Liver (tissue), 3 donors: ENCODE measurements around the gene ABCA4.

ENCODE experiments used
- JUND ChIP-seq, 2 donors: IDR thresholded peaks; 2 replicates each; pipeline ENCODE4 v1.6.1; 2016; ENCODE audit warnings: antibody characterized with exemption in 2 of 2
- RAD21 ChIP-seq, 2 donors: IDR thresholded peaks; 2 replicates each; pipeline ENCODE4 v1.6.1; 2016; ENCODE audit warnings: antibody characterized with exemption in 2 of 2, mild to moderate bottlenecking in 2 of 2
- TAF1 ChIP-seq: conservative IDR thresholded peaks from 2 replicates; pipeline ENCODE4 v1.6.1; 2016; ENCODE audit warnings: antibody characterized with exemption, mild to moderate bottlenecking
- TF ChIP-seq, protein P1 (sequence below): fragments of 150-350 bp; IDR thresholded peaks from 2 replicates; pipeline ENCODE4 v1.5.1; 2017; ENCODE audit warnings: improper control_type of control experiment, low read depth, low read length; ENCODE audit not compliant: missing input control
- TF ChIP-seq, protein P2 (sequence below): IDR thresholded peaks from 2 replicates; pipeline ENCODE4 v1.6.1; 2016; ENCODE audit warnings: antibody characterized with exemption
- TF ChIP-seq, protein P3 (sequence below): IDR thresholded peaks from 2 replicates; pipeline ENCODE4 v1.6.1; 2016; ENCODE audit warnings: antibody characterized with exemption
- TF ChIP-seq, protein P4 (sequence below): IDR thresholded peaks from 2 replicates; pipeline ENCODE4 v1.6.1; 2016; ENCODE audit warnings: antibody characterized with exemption
- donor health status: healthy.
- donor health status: healthy.

DNA sequence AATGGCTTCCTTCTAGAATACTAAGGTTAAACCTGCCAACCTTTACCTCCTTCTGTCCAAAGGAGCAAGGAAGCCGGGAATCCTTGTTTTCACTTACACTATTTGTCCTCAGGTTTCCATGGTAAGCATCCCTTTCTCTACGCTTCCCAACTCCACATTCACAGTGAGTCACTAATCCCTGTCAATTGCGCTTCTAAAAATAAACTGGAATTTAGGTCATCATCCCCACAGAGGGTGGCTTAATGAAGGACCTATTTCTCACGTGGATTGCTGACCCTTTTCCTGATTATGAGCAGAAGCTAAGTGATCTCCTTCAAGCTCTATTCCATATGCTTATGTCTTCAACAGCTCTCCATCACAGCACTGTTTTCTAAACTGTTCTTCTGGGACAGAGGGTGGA is 39.9 kb upstream of the ABCA4 start:
- TF ChIP-seq, protein P1, sequence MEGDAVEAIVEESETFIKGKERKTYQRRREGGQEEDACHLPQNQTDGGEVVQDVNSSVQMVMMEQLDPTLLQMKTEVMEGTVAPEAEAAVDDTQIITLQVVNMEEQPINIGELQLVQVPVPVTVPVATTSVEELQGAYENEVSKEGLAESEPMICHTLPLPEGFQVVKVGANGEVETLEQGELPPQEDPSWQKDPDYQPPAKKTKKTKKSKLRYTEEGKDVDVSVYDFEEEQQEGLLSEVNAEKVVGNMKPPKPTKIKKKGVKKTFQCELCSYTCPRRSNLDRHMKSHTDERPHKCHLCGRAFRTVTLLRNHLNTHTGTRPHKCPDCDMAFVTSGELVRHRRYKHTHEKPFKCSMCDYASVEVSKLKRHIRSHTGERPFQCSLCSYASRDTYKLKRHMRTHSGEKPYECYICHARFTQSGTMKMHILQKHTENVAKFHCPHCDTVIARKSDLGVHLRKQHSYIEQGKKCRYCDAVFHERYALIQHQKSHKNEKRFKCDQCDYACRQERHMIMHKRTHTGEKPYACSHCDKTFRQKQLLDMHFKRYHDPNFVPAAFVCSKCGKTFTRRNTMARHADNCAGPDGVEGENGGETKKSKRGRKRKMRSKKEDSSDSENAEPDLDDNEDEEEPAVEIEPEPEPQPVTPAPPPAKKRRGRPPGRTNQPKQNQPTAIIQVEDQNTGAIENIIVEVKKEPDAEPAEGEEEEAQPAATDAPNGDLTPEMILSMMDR = no peak
- TF ChIP-seq, protein P2, sequence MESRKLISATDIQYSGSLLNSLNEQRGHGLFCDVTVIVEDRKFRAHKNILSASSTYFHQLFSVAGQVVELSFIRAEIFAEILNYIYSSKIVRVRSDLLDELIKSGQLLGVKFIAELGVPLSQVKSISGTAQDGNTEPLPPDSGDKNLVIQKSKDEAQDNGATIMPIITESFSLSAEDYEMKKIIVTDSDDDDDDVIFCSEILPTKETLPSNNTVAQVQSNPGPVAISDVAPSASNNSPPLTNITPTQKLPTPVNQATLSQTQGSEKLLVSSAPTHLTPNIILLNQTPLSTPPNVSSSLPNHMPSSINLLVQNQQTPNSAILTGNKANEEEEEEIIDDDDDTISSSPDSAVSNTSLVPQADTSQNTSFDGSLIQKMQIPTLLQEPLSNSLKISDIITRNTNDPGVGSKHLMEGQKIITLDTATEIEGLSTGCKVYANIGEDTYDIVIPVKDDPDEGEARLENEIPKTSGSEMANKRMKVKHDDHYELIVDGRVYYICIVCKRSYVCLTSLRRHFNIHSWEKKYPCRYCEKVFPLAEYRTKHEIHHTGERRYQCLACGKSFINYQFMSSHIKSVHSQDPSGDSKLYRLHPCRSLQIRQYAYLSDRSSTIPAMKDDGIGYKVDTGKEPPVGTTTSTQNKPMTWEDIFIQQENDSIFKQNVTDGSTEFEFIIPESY = no peak
- no peak for TF ChIP-seq TAF1
- no peak for TF ChIP-seq RAD21 (IDR thresholded peaks at IDR 0.05)
- no peak for TF ChIP-seq JUND (IDR thresholded peaks at IDR 0.05)
- TF ChIP-seq, protein P3, sequence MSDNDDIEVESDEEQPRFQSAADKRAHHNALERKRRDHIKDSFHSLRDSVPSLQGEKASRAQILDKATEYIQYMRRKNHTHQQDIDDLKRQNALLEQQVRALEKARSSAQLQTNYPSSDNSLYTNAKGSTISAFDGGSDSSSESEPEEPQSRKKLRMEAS = no peak
- TF ChIP-seq, protein P4, sequence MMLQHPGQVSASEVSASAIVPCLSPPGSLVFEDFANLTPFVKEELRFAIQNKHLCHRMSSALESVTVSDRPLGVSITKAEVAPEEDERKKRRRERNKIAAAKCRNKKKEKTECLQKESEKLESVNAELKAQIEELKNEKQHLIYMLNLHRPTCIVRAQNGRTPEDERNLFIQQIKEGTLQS = no peak
